Hepatocyte (in vitro differentiated cells): Measurements from ENCODE around the gene SSU72. TPM values are rescaled to one million over a fixed set of nuclear protein-coding genes. Genes with fewer than 3 reads are reported as not detected.

Source experiments
- DNase-seq: peaks from one replicate; pipeline ENCODE4 v3.0.0-alpha.2; 2016; ENCODE audit warnings: low spot score
- H2AFZ ChIP-seq: fragments of 200-600 bp; sonication (generic); 2 replicates; pipeline ENCODE4 v1.6.0; 2016; ENCODE audit warnings: antibody characterized with exemption, mild to moderate bottlenecking
- H3K27ac ChIP-seq: fragments of 200-600 bp; sonication (generic); 2 replicates; pipeline ENCODE4 v1.5.1; 2016; ENCODE audit warnings: mild to moderate bottlenecking
- H3K27me3 ChIP-seq: fragments of 200-600 bp; sonication (generic); 2 replicates; pipeline ENCODE4 v1.6.1; 2016
- H3K36me3 ChIP-seq: fragments of 200-600 bp; sonication (generic); replicated peaks from 2 replicates; pipeline ENCODE4 v1.5.1; 2016; ENCODE audit warnings: low read depth; ENCODE audit not compliant: insufficient read depth
- H3K4me1 ChIP-seq: fragments of 200-600 bp; sonication (generic); 2 replicates; pipeline ENCODE4 v1.5.1; 2016; ENCODE audit warnings: mild to moderate bottlenecking, moderate library complexity; ENCODE audit not compliant: insufficient read depth
- H3K4me2 ChIP-seq: fragments of 200-600 bp; sonication (generic); 2 replicates; pipeline ENCODE4 v1.6.0; 2016
- H3K4me3 ChIP-seq: fragments of 200-600 bp; sonication (generic); 2 replicates; pipeline ENCODE4 v1.5.1; 2016; ENCODE audit warnings: mild to moderate bottlenecking
- H3K79me2 ChIP-seq: fragments of 200-600 bp; sonication (generic); 2 replicates; pipeline ENCODE4 v1.6.0; 2017; ENCODE audit warnings: mild to moderate bottlenecking
- H3K9me2 ChIP-seq: fragments of 200-600 bp; sonication (generic); replicated peaks from 2 replicates; pipeline ENCODE4 v1.6.0; 2017; ENCODE audit warnings: mild to moderate bottlenecking; ENCODE audit not compliant: insufficient read depth
- H3K9me3 ChIP-seq: fragments of 200-600 bp; sonication (generic); 2 replicates; pipeline ENCODE4 v1.5.1; 2016; ENCODE audit warnings: low read depth, mild to moderate bottlenecking
- H4K20me1 ChIP-seq: fragments of 200-600 bp; sonication (generic); 2 replicates; pipeline ENCODE4 v1.6.0; 2016; ENCODE audit warnings: mild to moderate bottlenecking; ENCODE audit not compliant: insufficient read depth, poor library complexity, severe bottlenecking
- EZH2 ChIP-seq: fragments of 200-600 bp; sonication (generic); IDR thresholded peaks from 2 replicates; pipeline ENCODE4 v1.6.1; 2016; ENCODE audit warnings: antibody characterized with exemption, mild to moderate bottlenecking, borderline replicate concordance
- EZH2phosphoT487 ChIP-seq: fragments of 200-600 bp; sonication (generic); IDR thresholded peaks from one replicate; pipeline ENCODE4 v1.6.1; 2018; ENCODE audit warnings: antibody characterized with exemption, mild to moderate bottlenecking, low read depth, moderate library complexity; ENCODE audit not compliant: unreplicated experiment, severe bottlenecking
- WGBS: methylation state at CpG from one replicate; pipeline ENCODE4 v1.1.6; 2016; ENCODE audit warnings: low lambda C conversion rate; ENCODE audit errors: missing lambda C conversion rate; 5-methylcytosine and 5-hydroxymethylcytosine counted together
- polyA plus RNA-seq: library from polyadenylated mRNA; unstranded; fragments of >200 nt; fragmentation: Nextera tagmentation; extraction: Ambion mirVana; gene quantifications from 2 replicates; pipeline ENCODE4 v1.2.1, GENCODE V29; 2016
- total RNA-seq: library from RNA; depleted of rRNA; stranded (reverse); fragments of >200 nt; gene quantifications from 2 replicates; pipeline ENCODE4 v1.2.3, GENCODE V29; 2014
- TF ChIP-seq, protein P1 (sequence below): fragments of 200-600 bp; sonication (generic); IDR thresholded peaks from 2 replicates; pipeline ENCODE4 v1.5.1; 2016; ENCODE audit warnings: antibody characterized with exemption, mild to moderate bottlenecking; ENCODE audit not compliant: poor library complexity

Gene SSU72
- total and polyA plus RNA-seq, 2 experiments from 2014 or later, result 75.7 to 203 TPM

DNA sequence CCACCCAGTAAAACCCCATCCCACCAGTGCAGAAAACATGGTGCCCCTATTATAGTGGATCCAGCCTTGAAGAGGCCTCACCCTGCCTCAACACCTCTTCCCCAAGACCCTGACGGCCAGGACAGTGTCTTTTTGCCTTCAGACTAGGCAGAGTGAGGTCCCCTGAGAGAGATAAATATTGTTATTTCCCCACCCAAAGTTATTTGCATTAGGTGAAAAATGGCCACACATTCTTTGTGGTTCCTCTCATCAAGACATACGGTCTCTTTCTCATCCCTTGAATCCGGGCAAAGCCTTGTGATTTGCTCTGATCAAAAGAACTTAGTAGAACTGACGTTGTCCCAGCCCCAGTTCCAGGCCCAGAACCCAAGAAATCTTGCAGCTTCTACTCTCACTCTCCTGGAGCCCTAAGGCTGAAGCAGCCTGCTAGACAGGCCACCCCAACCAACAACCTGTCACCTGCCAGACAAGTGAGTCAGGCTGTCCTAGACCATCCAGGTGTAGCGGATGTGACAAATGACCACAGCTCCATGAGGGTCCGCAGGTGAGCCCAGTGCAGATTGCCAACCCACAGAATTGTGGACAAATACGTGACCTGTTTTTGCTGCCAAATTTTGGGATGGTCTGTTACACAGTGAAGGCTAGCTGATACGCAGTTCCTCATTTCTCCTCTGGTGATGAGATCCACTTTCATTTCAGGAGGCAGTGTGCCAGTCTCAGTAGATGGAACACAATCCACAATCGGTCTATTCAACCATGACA lies 8.1 kb upstream of the SSU72 start:
- H3K4me1 ChIP-seq, result no peaks in the 10 kb centered on the region

DNA sequence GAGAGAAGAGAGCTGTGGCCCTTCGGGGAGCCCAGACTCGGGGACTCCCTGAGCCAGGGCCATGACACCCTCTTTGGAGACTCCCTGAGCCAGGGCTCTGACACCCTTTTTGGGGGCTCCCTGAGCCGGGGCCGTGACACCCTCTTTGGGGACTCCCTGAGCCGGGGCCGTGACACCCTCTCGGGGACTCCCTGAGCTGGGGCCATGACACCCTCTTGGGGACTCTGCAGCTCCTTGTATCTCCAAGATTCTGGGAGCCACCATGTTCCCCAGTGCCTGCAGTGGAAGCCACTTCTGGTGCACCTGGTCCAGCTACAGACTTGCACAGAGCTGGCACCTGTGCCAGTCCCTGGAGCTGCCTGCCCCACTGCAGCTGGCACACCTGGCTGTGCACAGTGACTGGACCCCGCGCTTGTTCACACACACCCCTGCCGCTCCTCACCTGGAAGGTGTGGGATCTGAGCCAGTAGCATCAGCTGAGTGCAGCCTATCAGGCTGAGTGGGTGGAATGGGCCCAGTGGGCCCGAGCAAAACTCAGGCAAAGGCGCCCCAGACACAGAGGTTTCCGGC lies 3.8 kb upstream of the SSU72 start:
- peaks cover 2% of the 10 kb centered on the region for H3K27me3 ChIP-seq
- peaks cover 7% of the 10 kb centered on the region for H3K79me2 ChIP-seq
- no peaks in the 10 kb centered on the region for H3K9me2 ChIP-seq
- H3K27ac ChIP-seq, result no peak overlapping the region
- H3K9me3 ChIP-seq, result no peaks in the 10 kb centered on the region
- no peak overlapping the region for H3K4me2 ChIP-seq
- TF ChIP-seq, protein P1, sequence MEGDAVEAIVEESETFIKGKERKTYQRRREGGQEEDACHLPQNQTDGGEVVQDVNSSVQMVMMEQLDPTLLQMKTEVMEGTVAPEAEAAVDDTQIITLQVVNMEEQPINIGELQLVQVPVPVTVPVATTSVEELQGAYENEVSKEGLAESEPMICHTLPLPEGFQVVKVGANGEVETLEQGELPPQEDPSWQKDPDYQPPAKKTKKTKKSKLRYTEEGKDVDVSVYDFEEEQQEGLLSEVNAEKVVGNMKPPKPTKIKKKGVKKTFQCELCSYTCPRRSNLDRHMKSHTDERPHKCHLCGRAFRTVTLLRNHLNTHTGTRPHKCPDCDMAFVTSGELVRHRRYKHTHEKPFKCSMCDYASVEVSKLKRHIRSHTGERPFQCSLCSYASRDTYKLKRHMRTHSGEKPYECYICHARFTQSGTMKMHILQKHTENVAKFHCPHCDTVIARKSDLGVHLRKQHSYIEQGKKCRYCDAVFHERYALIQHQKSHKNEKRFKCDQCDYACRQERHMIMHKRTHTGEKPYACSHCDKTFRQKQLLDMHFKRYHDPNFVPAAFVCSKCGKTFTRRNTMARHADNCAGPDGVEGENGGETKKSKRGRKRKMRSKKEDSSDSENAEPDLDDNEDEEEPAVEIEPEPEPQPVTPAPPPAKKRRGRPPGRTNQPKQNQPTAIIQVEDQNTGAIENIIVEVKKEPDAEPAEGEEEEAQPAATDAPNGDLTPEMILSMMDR, result no peak
- TF ChIP-seq EZH2 (no peak), EZH2phosphoT487 (no peak)
- DNase-seq, result no peak
- no peaks in the 10 kb centered on the region for H3K36me3 ChIP-seq
- H3K4me3 ChIP-seq, result no peak overlapping the region
- peaks cover 3% of the 10 kb centered on the region for H3K4me1 ChIP-seq
- no peak overlapping the region for H2AFZ ChIP-seq
- no peaks in the 10 kb centered on the region for H4K20me1 ChIP-seq
- 92% methylated on average over 13 of the region's 13 CpGs for WGBS

More for the DNA sequence above, 8.1 kb upstream of the SSU72 start:
- no peaks in the 10 kb centered on the region for H4K20me1 ChIP-seq
- peaks cover 13% of the 10 kb centered on the region for H3K27me3 ChIP-seq
- no peak overlapping the region for H3K27ac ChIP-seq
- no peak overlapping the region for H2AFZ ChIP-seq
- H3K9me2 ChIP-seq, result no peaks in the 10 kb centered on the region
- no peaks in the 10 kb centered on the region for H3K79me2 ChIP-seq
- TF ChIP-seq EZH2 (no peak), EZH2phosphoT487 (no peak)
- TF ChIP-seq, protein P1, result no peak
- H3K4me2 ChIP-seq, result no peak overlapping the region
- H3K9me3 ChIP-seq, result no peaks in the 10 kb centered on the region
- DNase-seq, result no peak
- H3K36me3 ChIP-seq, result no peaks in the 10 kb centered on the region
- WGBS, result 73% methylated on average over 9 of the region's 9 CpGs
- H3K4me3 ChIP-seq, result no peak overlapping the region

DNA sequence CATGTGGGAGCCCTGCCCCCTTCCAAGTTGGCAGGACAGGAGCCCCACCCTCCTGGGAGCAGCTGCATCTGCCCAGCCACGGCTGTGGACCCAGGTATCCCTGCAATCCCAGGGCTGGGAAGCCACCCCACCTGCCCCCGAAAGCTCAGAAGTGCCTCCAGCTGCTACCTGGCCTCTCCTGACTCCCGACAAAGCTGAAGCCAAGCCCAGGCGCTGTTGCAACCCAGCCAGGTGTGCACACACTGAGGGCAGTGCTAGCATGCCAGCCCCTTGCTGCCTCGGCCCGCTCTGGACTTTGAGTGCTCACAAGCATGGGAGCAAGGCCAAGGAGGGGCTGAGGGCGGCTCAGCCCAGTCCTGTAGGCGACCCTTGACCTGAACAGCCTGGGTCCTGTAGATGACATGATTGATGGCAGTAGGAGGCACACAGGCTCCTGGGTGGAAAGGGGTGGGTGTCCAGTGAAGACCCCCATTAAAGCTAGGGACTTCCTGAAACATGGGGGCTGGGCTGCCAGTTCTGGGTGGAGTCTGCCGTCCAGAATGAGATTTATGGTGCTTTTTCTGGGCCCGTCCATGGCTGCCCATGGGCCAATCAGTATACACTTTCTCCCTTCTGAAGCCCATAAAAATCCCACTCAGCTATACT lies 2.8 kb upstream of the SSU72 start:
- Histone ChIP-seq H3K27ac (no peak overlapping the region), H4K20me1 (peaks cover 2% of the 10 kb centered on the region), H3K36me3 (no peaks in the 10 kb centered on the region), H3K4me2 (no peak overlapping the region), H3K27me3 (peaks cover under 1% of the 10 kb centered on the region), H3K4me3 (no peak overlapping the region), H3K9me3 (no peaks in the 10 kb centered on the region), H3K79me2 (peaks cover 17% of the 10 kb centered on the region), H3K9me2 (no peaks in the 10 kb centered on the region), H3K4me1 (peaks cover 3% of the 10 kb centered on the region), H2AFZ (no peak overlapping the region)
- no peak for TF ChIP-seq EZH2phosphoT487
- no peak for TF ChIP-seq EZH2
- TF ChIP-seq, protein P1, result no peak
- 71% methylated on average over 10 of the region's 10 CpGs for WGBS
- DNase-seq, result no peak
